Neural cell (in vitro differentiated cells): ENCODE results near the gene CLCN5. TPM values are rescaled to one million over a fixed set of nuclear protein-coding genes. Genes with fewer than 3 reads are reported as not detected.

ENCODE experiments used
- H2AFZ ChIP-seq: fragments of 200-600, 300-800 bp; sonication (generic), shearing (Covaris generic); 2 replicates; pipeline ENCODE4 v1.6.0; 2014; ENCODE audit warnings: low read depth, mild to moderate bottlenecking, antibody characterized with exemption, low read length, moderate library complexity
- H3F3A ChIP-seq: fragments of 200-600 bp; shearing (Covaris generic); 2 replicates; pipeline ENCODE4 v1.6.1; 2016; ENCODE audit warnings: mild to moderate bottlenecking, moderate library complexity, mixed read lengths, antibody characterized with exemption, low read length; ENCODE audit not compliant: insufficient read depth, poor library complexity, severe bottlenecking
- H3K27ac ChIP-seq: fragments of 200-600, 300-800 bp; sonication (generic), shearing (Covaris generic); 2 replicates; pipeline ENCODE4 v1.5.1; 2014; ENCODE audit warnings: mild to moderate bottlenecking, low read length, moderate library complexity
- H3K27me3 ChIP-seq: fragments of 300-800, 200-600 bp; sonication (generic), shearing (Covaris generic); 2 replicates; pipeline ENCODE4 v1.6.0; 2014; ENCODE audit warnings: mild to moderate bottlenecking, low read depth, low read length, moderate library complexity; ENCODE audit not compliant: insufficient read depth
- H3K36me3 ChIP-seq: fragments of 300-800, 200-600 bp; sonication (generic), shearing (Covaris generic); 2 replicates; pipeline ENCODE4 v1.5.1; 2014; ENCODE audit warnings: mild to moderate bottlenecking, antibody characterized with exemption, low read length, moderate library complexity; ENCODE audit not compliant: insufficient read depth
- H3K4me2 ChIP-seq: fragments of 300-800, 200-600 bp; sonication (generic), shearing (Covaris generic); 2 replicates; pipeline ENCODE4 v1.6.0; 2014; ENCODE audit warnings: mild to moderate bottlenecking, low read length
- H3K4me3 ChIP-seq: fragments of 300-800, 200-600 bp; sonication (generic), shearing (Covaris generic); 2 replicates; pipeline ENCODE4 v1.5.1; 2014; ENCODE audit warnings: mild to moderate bottlenecking, low read length, moderate library complexity
- H3K79me2 ChIP-seq: fragments of 200-600 bp; shearing (Covaris generic); replicated peaks from 2 replicates; pipeline ENCODE4 v1.6.0; 2014; ENCODE audit warnings: mild to moderate bottlenecking, low read length, moderate library complexity; ENCODE audit not compliant: insufficient read depth
- H3K9ac ChIP-seq: fragments of 300-800, 200-600 bp; sonication (generic), shearing (Covaris generic); 2 replicates; pipeline ENCODE4 v1.6.1; 2016; ENCODE audit warnings: mild to moderate bottlenecking, low read length, mixed read lengths
- H3K9me2 ChIP-seq: fragments of 200-600 bp; shearing (Covaris generic); 2 replicates; pipeline ENCODE4 v1.6.1; 2016; ENCODE audit warnings: mild to moderate bottlenecking, low read length, mixed read lengths; ENCODE audit not compliant: insufficient read depth
- H3K9me3 ChIP-seq: fragments of 200-600, 300-800 bp; sonication (generic), shearing (Covaris generic); 2 replicates; pipeline ENCODE4 v1.6.1; 2016; ENCODE audit warnings: mild to moderate bottlenecking, mixed run types, low read length, moderate library complexity, mixed read lengths
- H4K20me1 ChIP-seq: fragments of 200-600 bp; shearing (Covaris generic); 2 replicates; pipeline ENCODE4 v1.6.1; 2016; ENCODE audit warnings: mild to moderate bottlenecking, mixed run types; ENCODE audit not compliant: insufficient read depth
- CTCF ChIP-seq: fragments of 450-650 bp; IDR thresholded peaks from 2 replicates; pipeline ENCODE4 v1.5.1; 2014; ENCODE audit warnings: antibody characterized with exemption, mild to moderate bottlenecking, moderate library complexity; ENCODE audit not compliant: poor library complexity, severe bottlenecking
- EP300 ChIP-seq: fragments of 450-650 bp; conservative IDR thresholded peaks from 2 replicates; pipeline ENCODE4 v1.6.1; 2014; ENCODE audit warnings: antibody characterized with exemption, mild to moderate bottlenecking, moderate library complexity; ENCODE audit not compliant: poor library complexity, severe bottlenecking
- EZH2 ChIP-seq: fragments of 200-600, 300-800 bp; shearing (Covaris generic), sonication (generic); IDR thresholded peaks from 2 replicates; pipeline ENCODE4 v1.6.1; 2014; ENCODE audit warnings: antibody characterized with exemption, low read length, borderline replicate concordance, mild to moderate bottlenecking; ENCODE audit not compliant: insufficient read depth, poor library complexity, severe bottlenecking
- MXI1 ChIP-seq: fragments of 450-650 bp; conservative IDR thresholded peaks from 2 replicates; pipeline ENCODE4 v1.6.1; 2014; ENCODE audit warnings: antibody characterized with exemption, mild to moderate bottlenecking; ENCODE audit not compliant: poor library complexity, severe bottlenecking
- POLR2AphosphoS5 ChIP-seq: IDR thresholded peaks from 2 replicates; pipeline ENCODE4 v1.6.1; 2012
- RAD21 ChIP-seq: fragments of 450-650 bp; conservative IDR thresholded peaks from 2 replicates; pipeline ENCODE4 v1.6.1; 2014; ENCODE audit warnings: antibody characterized with exemption, mild to moderate bottlenecking, moderate library complexity
- SMC3 ChIP-seq: fragments of 450-650 bp; conservative IDR thresholded peaks from 2 replicates; pipeline ENCODE4 v1.6.1; 2014; ENCODE audit warnings: antibody characterized with exemption, mild to moderate bottlenecking, moderate library complexity; ENCODE audit not compliant: poor library complexity
- TAF1 ChIP-seq: IDR thresholded peaks from 2 replicates; pipeline ENCODE4 v1.6.1; 2012; ENCODE audit warnings: low read depth
- polyA plus RNA-seq: library from polyadenylated mRNA; depleted of rRNA; stranded (reverse); fragments of >200 nt; gene quantifications from 2 replicates; pipeline ENCODE4 v1.2.3, GENCODE V29; 2014
- TF ChIP-seq, protein P1 (sequence below): IDR thresholded peaks from 2 replicates; pipeline ENCODE4 v1.6.1; 2012; ENCODE audit warnings: borderline replicate concordance

The CLCN5 gene
- polyA plus RNA-seq, 1 donor from 2014 or later = 13.1 TPM

DNA sequence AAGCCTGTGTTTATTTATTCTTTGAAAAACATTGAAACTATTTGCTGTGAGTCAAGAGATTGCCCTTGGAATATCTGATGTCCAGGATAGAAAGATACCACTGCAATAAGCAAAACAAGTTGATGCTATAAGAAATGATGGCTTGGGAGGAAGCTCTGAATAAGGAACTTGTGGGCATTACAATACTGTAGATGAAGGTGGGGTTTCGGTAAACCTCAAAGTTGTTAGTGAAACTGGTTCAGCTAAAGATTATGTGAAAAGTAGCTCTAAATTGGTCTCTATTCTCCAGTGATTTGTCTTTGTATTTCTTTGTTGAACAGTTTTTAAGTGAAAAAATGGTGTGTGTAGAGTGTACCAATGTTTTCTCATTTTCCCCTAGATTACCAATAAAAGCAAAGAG lies 149.7 kb downstream of the CLCN5 start:
- no peak overlapping the region for H2AFZ ChIP-seq
- H3K4me2 ChIP-seq = no peak overlapping the region
- TF ChIP-seq EZH2 = no peak
- TF ChIP-seq, protein P1, sequence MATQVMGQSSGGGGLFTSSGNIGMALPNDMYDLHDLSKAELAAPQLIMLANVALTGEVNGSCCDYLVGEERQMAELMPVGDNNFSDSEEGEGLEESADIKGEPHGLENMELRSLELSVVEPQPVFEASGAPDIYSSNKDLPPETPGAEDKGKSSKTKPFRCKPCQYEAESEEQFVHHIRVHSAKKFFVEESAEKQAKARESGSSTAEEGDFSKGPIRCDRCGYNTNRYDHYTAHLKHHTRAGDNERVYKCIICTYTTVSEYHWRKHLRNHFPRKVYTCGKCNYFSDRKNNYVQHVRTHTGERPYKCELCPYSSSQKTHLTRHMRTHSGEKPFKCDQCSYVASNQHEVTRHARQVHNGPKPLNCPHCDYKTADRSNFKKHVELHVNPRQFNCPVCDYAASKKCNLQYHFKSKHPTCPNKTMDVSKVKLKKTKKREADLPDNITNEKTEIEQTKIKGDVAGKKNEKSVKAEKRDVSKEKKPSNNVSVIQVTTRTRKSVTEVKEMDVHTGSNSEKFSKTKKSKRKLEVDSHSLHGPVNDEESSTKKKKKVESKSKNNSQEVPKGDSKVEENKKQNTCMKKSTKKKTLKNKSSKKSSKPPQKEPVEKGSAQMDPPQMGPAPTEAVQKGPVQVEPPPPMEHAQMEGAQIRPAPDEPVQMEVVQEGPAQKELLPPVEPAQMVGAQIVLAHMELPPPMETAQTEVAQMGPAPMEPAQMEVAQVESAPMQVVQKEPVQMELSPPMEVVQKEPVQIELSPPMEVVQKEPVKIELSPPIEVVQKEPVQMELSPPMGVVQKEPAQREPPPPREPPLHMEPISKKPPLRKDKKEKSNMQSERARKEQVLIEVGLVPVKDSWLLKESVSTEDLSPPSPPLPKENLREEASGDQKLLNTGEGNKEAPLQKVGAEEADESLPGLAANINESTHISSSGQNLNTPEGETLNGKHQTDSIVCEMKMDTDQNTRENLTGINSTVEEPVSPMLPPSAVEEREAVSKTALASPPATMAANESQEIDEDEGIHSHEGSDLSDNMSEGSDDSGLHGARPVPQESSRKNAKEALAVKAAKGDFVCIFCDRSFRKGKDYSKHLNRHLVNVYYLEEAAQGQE = no peak
- TF ChIP-seq POLR2AphosphoS5 = no peak
- TF ChIP-seq TAF1 = no peak
- TF ChIP-seq RAD21 = no peak
- TF ChIP-seq MXI1 = no peak
- no peak for TF ChIP-seq SMC3
- no peak for TF ChIP-seq CTCF
- no peak for TF ChIP-seq EP300
- H3F3A ChIP-seq = no peaks in the 10 kb centered on the region
- H3K27me3 ChIP-seq = no peaks in the 10 kb centered on the region
- H3K36me3 ChIP-seq = no peaks in the 10 kb centered on the region
- no peaks in the 10 kb centered on the region for H3K9me3 ChIP-seq
- no peak overlapping the region for H3K27ac ChIP-seq
- no peak overlapping the region for H3K9ac ChIP-seq
- H3K4me3 ChIP-seq = peak overlapping the region; percentile 63
- no peaks in the 10 kb centered on the region for H3K9me2 ChIP-seq
- peaks cover 13% of the 10 kb centered on the region for H3K79me2 ChIP-seq
- H4K20me1 ChIP-seq = no peaks in the 10 kb centered on the region

GRCh38 chrX:50073601-50074000 lies 151.2 kb downstream of the CLCN5 start:
- Histone ChIP-seq H3K4me3 (no peak overlapping the region), H3K79me2 (peaks cover 13% of the 10 kb centered on the region), H3K9me3 (no peaks in the 10 kb centered on the region), H3K9ac (no peak overlapping the region), H3K9me2 (no peaks in the 10 kb centered on the region), H3K27me3 (no peaks in the 10 kb centered on the region), H3K4me2 (no peak overlapping the region), H2AFZ (no peak overlapping the region), H3K36me3 (no peaks in the 10 kb centered on the region), H3F3A (no peaks in the 10 kb centered on the region), H3K27ac (no peak overlapping the region), H4K20me1 (no peaks in the 10 kb centered on the region)
- TF ChIP-seq, protein P1 = no peak
- TF ChIP-seq TAF1 (no peak), EP300 (no peak), POLR2AphosphoS5 (no peak), SMC3 (no peak), RAD21 (no peak), EZH2 (no peak), CTCF (no peak)
